Activated CD8-positive, alpha-beta T cell treated with anti-CD3 and anti-CD28 coated beads for 36 hours (primary cell): ENCODE data around the gene ZNF18. TPM values are rescaled to one million over a fixed set of nuclear protein-coding genes. Genes with fewer than 3 reads are reported as not detected.

Experiments
- ATAC-seq: fragments of 200-7000 bp; cut with Tn5 transposase; one replicate; pipeline ENCODE4 v1.10.0; 2021; ENCODE audit warnings: mild to moderate bottlenecking, moderate library complexity
- CTCF ChIA-PET: fragments of 350-600 bp; sonication (Branson Sonifier 250); formaldehyde crosslinking; loops from one replicate; lab custom pipeline; 2021; ENCODE audit warnings: antibody characterized with exemption; lab: Charles Lee
- POLR2A ChIA-PET: fragments of 350-600 bp; sonication (Branson Sonifier 250); formaldehyde crosslinking; loops from one replicate; lab custom pipeline; 2021; ENCODE audit warnings: antibody characterized with exemption; lab: Charles Lee
- DNase-seq: peaks from one replicate; pipeline ENCODE4 v3.0.0-alpha.2; 2020
- H3K27ac Mint-ChIP-seq: one replicate; pipeline ENCODE4 v1.8.0; 2021; ENCODE audit warnings: mild to moderate bottlenecking, mixed read lengths
- H3K27me3 Mint-ChIP-seq: one replicate; pipeline ENCODE4 v1.8.0; 2021; ENCODE audit warnings: mixed read lengths
- H3K36me3 Mint-ChIP-seq: one replicate; pipeline ENCODE4 v1.8.0; 2021; ENCODE audit warnings: low read depth, mixed read lengths
- H3K4me1 Mint-ChIP-seq: one replicate; pipeline ENCODE4 v1.8.0; 2021; ENCODE audit warnings: low read depth, mixed read lengths
- H3K4me3 Mint-ChIP-seq: one replicate; pipeline ENCODE4 v1.8.0; 2021; ENCODE audit warnings: mild to moderate bottlenecking, moderate library complexity, mixed read lengths
- H3K9me3 Mint-ChIP-seq: one replicate; pipeline ENCODE4 v1.8.0; 2021; ENCODE audit warnings: mixed read lengths
- intact Hi-C: fragments of 100-400 bp; cut with micrococcal nuclease; formaldehyde crosslinking; loops from one replicate; pipeline ENCODE4 v1.10.0; 2022
- total RNA-seq, 2 experiments: library from RNA; stranded (reverse); gene quantifications; one replicate each; pipeline ENCODE4 v1.2.3, GENCODE V29; 2021
- TF ChIP-seq, protein P1 (sequence below): fragments of 200-600 bp; IDR thresholded peaks from one replicate; pipeline ENCODE4 v1.8.0; 2022; ENCODE audit warnings: antibody characterized with exemption, mild to moderate bottlenecking

Gene ZNF18
- total RNA-seq, 2 experiments from 2014 or later = 8.9 to 10.2 TPM

DNA sequence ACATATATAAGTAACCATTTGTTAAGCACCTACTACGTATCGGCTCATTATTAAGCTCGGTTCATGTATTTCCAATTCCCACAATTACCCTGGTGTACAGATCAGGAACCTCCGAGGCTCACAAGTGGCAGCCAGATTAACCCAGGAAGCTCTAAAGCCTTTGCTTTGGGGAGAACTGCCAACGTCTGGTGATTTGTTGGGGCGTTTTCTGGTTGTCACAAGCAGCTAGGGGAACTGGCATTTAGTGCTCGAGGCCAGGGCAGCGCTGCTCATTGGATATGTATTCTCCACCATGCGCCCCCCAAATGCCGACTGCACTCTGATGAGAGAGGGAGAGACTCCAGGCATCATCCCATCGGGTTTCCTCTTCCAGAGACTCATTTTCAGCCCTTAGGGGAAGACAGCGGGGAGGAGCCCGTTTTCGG is 541 bp downstream of the ZNF18 start:
- POLR2A ChIA-PET = interaction anchor here (0.6 to 2.6 kb wide), 11 partner anchors 11 to 142 kb away, joined by 3 to 16 read pairs (median 3); partner anchors contain the start of gene MAP2K4
- TF ChIP-seq, protein P1, sequence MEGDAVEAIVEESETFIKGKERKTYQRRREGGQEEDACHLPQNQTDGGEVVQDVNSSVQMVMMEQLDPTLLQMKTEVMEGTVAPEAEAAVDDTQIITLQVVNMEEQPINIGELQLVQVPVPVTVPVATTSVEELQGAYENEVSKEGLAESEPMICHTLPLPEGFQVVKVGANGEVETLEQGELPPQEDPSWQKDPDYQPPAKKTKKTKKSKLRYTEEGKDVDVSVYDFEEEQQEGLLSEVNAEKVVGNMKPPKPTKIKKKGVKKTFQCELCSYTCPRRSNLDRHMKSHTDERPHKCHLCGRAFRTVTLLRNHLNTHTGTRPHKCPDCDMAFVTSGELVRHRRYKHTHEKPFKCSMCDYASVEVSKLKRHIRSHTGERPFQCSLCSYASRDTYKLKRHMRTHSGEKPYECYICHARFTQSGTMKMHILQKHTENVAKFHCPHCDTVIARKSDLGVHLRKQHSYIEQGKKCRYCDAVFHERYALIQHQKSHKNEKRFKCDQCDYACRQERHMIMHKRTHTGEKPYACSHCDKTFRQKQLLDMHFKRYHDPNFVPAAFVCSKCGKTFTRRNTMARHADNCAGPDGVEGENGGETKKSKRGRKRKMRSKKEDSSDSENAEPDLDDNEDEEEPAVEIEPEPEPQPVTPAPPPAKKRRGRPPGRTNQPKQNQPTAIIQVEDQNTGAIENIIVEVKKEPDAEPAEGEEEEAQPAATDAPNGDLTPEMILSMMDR = no peak
- peak; percentile 75 for DNase-seq
- H3K4me3 Mint-ChIP-seq = peak overlapping the region; percentile 89
- CTCF ChIA-PET = interaction anchor here (1.0 to 1.8 kb wide), 8 partner anchors 10 to 116 kb away, joined by 3 to 8 read pairs (median 4); partner anchors contain the start of gene MAP2K4
- no peaks in the 10 kb centered on the region for H3K9me3 Mint-ChIP-seq
- H3K36me3 Mint-ChIP-seq = peaks cover 10% of the 10 kb centered on the region
- peaks cover 11% of the 10 kb centered on the region for H3K4me1 Mint-ChIP-seq
- no peaks in the 10 kb centered on the region for H3K27me3 Mint-ChIP-seq
- H3K27ac Mint-ChIP-seq = peak overlapping the region; percentile 91
- ATAC-seq = peak; percentile 46
- intact Hi-C loops = no loop called here

DNA sequence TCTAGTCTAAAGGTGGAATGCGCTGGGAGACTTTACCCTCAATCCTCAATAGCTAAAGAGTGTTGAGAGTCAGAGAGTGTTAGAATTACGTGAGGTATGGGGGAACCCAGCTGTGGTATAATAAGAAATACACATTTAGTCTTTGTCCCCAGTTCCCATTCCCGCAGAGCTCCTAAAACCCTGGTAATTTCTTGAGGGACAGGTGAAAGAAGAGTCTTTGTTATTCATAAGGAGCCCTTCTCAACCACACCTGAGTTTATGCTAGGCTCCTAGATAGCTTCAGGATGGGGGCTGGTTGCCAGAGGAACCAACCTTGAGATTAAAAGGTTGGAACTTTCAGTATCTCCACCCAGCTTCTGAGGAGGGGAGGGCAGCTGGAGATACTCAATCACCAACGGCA is 5.8 kb downstream of the ZNF18 start:
- H3K27ac Mint-ChIP-seq = no peak overlapping the region
- H3K9me3 Mint-ChIP-seq = no peaks in the 10 kb centered on the region
- H3K4me3 Mint-ChIP-seq = no peak overlapping the region
- ChIA-PET CTCF (no interaction called here), POLR2A (interaction anchor here (1.3 to 1.5 kb wide), 2 partner anchors 15 to 33 kb away, joined by 3 to 4 read pairs; no protein-coding TSS in a partner anchor)
- intact Hi-C loops = no loop called here
- no peaks in the 10 kb centered on the region for H3K27me3 Mint-ChIP-seq
- no peak for DNase-seq
- no peak for ATAC-seq
- peaks cover 43% of the 10 kb centered on the region for H3K36me3 Mint-ChIP-seq
- peaks cover 10% of the 10 kb centered on the region for H3K4me1 Mint-ChIP-seq
- TF ChIP-seq, protein P1 = no peak

DNA sequence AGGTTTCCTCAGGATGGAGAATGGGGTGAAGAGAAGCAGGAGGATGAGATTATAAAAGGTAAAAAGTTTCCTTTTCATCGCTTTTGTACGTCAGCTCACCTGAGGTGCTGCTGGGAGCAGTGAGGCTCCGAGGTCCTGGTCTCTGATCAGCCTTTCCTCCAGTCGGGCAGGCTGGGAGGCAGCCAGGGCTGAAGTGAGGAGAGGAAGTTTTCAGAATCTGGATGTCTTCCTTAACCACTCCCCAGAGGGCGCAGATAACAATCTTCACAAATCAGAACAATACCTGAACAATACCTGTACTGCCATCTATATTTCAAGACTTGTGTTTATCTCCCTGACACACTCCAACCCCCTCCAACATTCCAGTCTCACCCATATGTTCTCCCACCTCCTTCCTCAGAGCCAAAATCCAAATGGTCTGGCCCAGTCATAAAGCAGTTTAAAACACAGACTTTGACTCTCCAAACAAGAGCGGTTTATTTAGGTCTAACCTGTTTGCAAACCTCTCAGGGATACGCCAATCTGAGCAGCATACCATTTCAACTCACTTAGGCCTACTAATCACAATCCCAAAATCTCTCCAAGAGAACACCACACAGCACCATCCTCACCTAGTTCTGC is 6.8 kb downstream of the ZNF18 start:
- ChIA-PET POLR2A (interaction anchor here (1.3 to 1.5 kb wide), 2 partner anchors 16 to 34 kb away, joined by 3 to 4 read pairs; no protein-coding TSS in a partner anchor), CTCF (no interaction called here)
- Mint-ChIP-seq H3K27me3 (no peaks in the 10 kb centered on the region), H3K9me3 (no peaks in the 10 kb centered on the region), H3K4me3 (no peak overlapping the region), H3K27ac (no peak overlapping the region), H3K4me1 (peaks cover 5% of the 10 kb centered on the region), H3K36me3 (peaks cover 46% of the 10 kb centered on the region)
- DNase-seq = no peak
- no peak for ATAC-seq
- TF ChIP-seq, protein P1 = no peak
- intact Hi-C loops = no loop called here

DNA sequence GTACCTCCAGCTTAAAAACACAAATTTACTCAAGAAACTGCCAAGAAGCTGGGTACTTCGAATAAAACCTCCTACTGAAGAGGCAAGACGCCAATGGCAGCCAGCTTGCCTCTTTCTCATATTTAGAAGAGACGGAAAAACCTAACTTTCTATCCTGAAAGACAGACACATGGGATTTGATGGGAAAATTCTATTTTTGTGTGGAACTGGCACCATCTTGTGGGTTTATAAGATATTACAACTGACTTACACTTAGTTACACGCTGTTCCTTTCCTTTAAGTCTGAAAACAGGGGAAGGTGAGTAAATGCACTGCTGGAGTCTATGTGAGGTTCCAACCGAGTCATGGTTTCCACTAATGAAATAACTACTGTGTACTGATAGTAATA is 10.3 kb downstream of the ZNF18 start:
- Mint-ChIP-seq H3K27ac (no peak overlapping the region), H3K4me1 (peaks cover 3% of the 10 kb centered on the region), H3K9me3 (no peaks in the 10 kb centered on the region), H3K4me3 (no peak overlapping the region), H3K36me3 (peaks cover 57% of the 10 kb centered on the region), H3K27me3 (no peaks in the 10 kb centered on the region)
- TF ChIP-seq, protein P1 = peak; percentile 54
- POLR2A ChIA-PET = no interaction called here
- ATAC-seq (no peak), DNase-seq (no peak)
- intact Hi-C loops = no loop called here
- CTCF ChIA-PET = interaction anchor here (0.8 to 1.5 kb wide), 6 partner anchors 9 to 115 kb away, joined by 3 to 7 read pairs (median 3); partner anchors contain the start of gene ZNF18
